Spleen (tissue), 7 donors: ENCODE results near the gene PLEKHH1.

Experiments
- POLR2A ChIP-seq, 3 donors: fragments of 450-650 bp; IDR thresholded peaks; one replicate each; pipeline ENCODE4 v1.5.1; 2017; ENCODE audit warnings: antibody characterized with exemption in 3 of 3, mild to moderate bottlenecking in 1 of 3
- POLR2AphosphoS5 ChIP-seq, 3 donors: sonication (generic); formaldehyde crosslinking; IDR thresholded peaks; one replicate each; pipeline ENCODE4 v1.5.1; 2017; ENCODE audit warnings: antibody characterized with exemption in 3 of 3
- TF ChIP-seq, protein P1 (sequence below), 11 experiments: fragments of 200-600 bp in 7 of 11; fragments of 450-650 bp in 4 of 11; sonication (generic) in 4 of 11; IDR thresholded peaks in 8 of 11; conservative IDR thresholded peaks in 3 of 11; 1 replicate in 7 of 11; 2 replicates in 4 of 11; pipeline versions ENCODE4 v1.4.0 to v1.8.0; 2016 to 2021; ENCODE audit warnings: antibody characterized with exemption in 11 of 11, inconsistent platforms in 4 of 11, mild to moderate bottlenecking in 1 of 11
- donor health status: DM: no; HTN: no; CAD: no; lungs with moderate emphysema.
- donor health status: DM: no; HTN: no; CAD: no.
- donor health status: DM: no; HTN: no; CAD: no.

DNA sequence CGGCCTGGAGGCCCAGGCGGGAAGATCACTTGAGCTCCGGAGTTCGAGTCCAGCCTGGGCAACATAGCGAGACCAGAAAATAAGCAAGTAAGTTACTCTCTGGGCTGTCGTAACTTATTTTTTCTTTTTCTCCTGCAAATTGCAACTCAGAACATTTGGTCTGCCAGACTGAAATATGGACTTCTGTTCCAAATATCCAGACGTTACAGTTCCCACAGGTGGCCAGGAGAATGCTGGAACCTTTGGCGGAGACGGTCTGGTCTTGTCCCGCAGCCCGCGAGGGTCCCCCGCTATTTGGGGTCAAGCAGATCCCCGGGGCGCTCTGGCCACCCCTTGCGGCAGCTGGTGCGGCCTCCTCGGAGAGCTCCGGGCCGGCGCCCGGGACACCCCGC lies 488 bp upstream of the PLEKHH1 start:
- TF ChIP-seq, protein P1, sequence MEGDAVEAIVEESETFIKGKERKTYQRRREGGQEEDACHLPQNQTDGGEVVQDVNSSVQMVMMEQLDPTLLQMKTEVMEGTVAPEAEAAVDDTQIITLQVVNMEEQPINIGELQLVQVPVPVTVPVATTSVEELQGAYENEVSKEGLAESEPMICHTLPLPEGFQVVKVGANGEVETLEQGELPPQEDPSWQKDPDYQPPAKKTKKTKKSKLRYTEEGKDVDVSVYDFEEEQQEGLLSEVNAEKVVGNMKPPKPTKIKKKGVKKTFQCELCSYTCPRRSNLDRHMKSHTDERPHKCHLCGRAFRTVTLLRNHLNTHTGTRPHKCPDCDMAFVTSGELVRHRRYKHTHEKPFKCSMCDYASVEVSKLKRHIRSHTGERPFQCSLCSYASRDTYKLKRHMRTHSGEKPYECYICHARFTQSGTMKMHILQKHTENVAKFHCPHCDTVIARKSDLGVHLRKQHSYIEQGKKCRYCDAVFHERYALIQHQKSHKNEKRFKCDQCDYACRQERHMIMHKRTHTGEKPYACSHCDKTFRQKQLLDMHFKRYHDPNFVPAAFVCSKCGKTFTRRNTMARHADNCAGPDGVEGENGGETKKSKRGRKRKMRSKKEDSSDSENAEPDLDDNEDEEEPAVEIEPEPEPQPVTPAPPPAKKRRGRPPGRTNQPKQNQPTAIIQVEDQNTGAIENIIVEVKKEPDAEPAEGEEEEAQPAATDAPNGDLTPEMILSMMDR (IDR thresholded peaks at IDR 0.05 in 8 of 11, conservative IDR thresholded peaks at IDR 0.05 in 3 of 11): no peak
- TF ChIP-seq POLR2A (IDR thresholded peaks at IDR 0.05) (no peak), POLR2AphosphoS5 (IDR thresholded peaks at IDR 0.05) (no peak)
